ENCODE results near the gene GAA. TPM values are rescaled to one million over a fixed set of nuclear protein-coding genes. Genes with fewer than 3 reads are reported as not detected.
"Not testable (repeated sequence)": the region's sequence is repeated elsewhere in the genome, so short reads cannot be mapped to it uniquely, and the experiment has no call there.

The GAA gene
- total RNA-seq, 1 donor from 2014 or later: 13.1 TPM

DNA sequence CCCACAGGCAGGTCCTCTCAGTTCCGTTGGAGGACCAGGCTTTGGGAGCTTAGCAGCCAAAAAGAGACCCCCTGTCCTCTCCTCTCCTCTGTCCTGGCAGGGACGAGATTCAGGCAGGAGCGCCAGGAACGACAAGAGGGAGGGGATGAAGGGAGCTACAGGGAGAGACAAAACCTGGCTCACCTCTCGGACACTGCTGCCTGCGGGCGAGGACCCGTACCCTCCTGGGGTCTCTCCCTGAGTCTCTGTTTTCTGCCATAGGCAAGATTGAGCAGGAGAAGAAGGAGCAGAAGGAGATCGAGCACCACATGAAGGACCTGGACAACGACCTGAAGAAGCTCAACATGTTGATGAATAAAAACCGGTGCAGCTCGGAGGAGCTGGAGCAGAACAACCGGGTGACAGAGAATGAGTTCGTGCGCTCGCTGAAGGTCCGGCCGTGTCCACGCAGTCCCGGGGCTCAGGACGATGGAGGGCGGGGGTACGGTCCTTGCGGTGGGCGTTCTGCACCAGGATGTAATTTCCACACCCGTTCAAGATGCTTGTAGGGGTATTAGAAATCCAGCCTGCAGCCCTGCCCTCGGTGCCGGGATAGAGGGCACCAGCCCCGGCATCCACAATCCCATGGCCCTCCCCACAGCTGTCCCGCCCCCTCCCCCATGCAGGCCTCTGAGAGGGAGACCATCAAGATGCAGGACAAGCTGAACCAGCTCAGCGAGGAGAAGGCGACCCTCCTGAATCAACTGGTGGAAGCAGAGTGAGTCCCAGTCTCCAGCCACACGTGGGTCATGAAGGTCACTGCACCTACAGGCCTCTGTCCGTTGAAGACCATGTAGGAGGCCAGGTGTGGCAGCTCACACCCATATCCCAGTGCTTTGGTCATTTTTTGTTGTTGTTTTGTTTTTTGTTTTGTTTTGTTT lies 13.8 kb upstream of the GAA start:
- Mint-ChIP-seq H3K4me1 (ENCODE audit: low read depth) (peaks cover 4% of the 10 kb centered on the region), H3K9me3 (no peaks in the 10 kb centered on the region), H3K27me3 (ENCODE audit: insufficient read depth) (peaks cover 1% of the 10 kb centered on the region), H3K27ac (no peak overlapping the region), H3K4me3 (no peak overlapping the region), H3K36me3 (ENCODE audit: low read depth) (no peaks in the 10 kb centered on the region)
- intact Hi-C loops (cut with micrococcal nuclease): no loop called here
- DNase-seq (ENCODE audit: low spot score): no peak

DNA sequence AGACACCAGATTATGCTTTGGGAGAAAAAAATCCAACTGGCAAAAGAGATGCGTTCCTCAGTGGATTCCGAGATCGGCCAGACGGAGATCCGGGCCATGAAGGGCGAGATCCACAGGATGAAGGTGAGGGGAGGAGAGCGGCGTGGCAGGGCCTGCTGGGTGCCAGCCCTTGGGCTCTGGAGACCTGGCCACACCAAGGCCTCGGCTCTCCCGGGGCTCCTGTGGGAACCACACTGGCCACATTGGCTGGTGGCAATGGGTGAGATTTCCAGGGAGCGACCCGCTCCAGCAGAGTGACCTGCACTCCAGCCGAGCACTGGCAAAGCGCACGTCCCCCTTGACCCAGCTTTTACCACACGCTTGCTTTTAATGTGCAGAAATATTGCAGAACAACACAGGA lies 11.6 kb upstream of the GAA start:
- Mint-ChIP-seq H3K4me3 (no peak overlapping the region), H3K4me1 (ENCODE audit: low read depth) (no peaks in the 10 kb centered on the region), H3K27me3 (ENCODE audit: insufficient read depth) (peaks cover 4% of the 10 kb centered on the region), H3K9me3 (no peaks in the 10 kb centered on the region), H3K36me3 (ENCODE audit: low read depth) (no peaks in the 10 kb centered on the region), H3K27ac (no peak overlapping the region)
- intact Hi-C loops (cut with micrococcal nuclease): no loop called here
- DNase-seq (ENCODE audit: low spot score): no peak

DNA sequence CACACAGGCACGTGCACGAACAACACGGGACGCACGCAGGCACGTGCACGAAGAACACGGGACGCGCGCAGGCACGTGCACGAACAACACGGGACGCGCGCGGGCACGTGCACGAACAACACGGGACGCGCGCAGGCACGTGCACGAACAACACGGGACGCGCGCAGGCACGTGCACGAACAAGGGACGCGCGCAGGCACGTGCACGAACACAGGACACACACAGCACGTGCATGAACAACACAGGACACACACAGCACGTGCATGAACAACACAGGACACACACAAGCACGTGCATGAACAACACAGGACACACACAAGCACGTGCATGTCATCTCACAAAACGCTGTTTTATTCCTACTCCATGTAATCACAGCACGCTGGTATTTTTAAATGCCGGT lies 11.2 kb upstream of the GAA start:
- H3K4me3 Mint-ChIP-seq; H3K27ac Mint-ChIP-seq; intact Hi-C loops (cut with micrococcal nuclease); H3K27me3 Mint-ChIP-seq (ENCODE audit: insufficient read depth); DNase-seq (ENCODE audit: low spot score); H3K4me1 Mint-ChIP-seq (ENCODE audit: low read depth); H3K9me3 Mint-ChIP-seq; H3K36me3 Mint-ChIP-seq (ENCODE audit: low read depth): not testable (repeated sequence)

DNA sequence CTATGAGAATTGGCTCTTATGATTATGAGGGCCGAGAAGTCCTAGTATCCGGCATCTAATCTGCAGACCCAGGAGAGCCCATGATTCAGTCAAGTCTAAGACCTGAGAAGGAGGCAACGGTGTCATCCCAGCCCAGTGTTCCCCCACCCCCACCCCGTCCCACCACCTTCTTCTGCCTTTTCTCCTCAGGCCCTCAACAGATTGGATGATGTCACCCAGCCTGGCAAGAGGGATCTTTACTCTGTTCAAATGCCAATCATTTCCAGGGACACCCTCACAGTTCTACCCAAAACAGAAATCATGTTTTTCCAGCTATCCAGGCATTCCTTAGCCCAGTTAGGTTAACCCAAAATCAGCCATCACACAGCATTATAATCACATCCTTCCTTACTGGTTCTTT lies 10.0 kb upstream of the GAA start:
- Mint-ChIP-seq H3K9me3 (no peaks in the 10 kb centered on the region), H3K4me3 (no peak overlapping the region), H3K36me3 (ENCODE audit: low read depth) (no peaks in the 10 kb centered on the region), H3K4me1 (ENCODE audit: low read depth) (no peaks in the 10 kb centered on the region), H3K27ac (no peak overlapping the region), H3K27me3 (ENCODE audit: insufficient read depth) (peaks cover 6% of the 10 kb centered on the region)
- intact Hi-C loops (cut with micrococcal nuclease): no loop called here
- DNase-seq (ENCODE audit: low spot score): no peak

DNA sequence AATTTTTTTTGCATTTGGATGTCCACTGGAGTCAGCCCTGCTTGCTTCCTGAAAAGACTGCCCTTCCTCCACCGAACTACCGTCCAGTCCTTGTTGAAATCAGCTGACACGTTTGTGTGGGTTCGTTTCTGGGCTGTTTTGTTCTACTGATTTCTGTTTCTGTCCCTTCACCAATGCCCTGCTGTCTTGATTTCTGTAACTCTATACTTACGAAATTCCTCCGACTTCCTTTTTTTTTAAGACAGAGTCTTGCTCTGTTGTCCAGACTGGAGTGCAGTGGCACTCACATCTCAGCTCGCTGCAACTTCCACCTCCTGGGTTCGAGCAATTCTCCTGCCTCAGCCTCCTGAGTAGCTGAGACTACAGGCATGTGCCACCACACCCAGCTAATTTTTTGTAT lies 8.4 kb upstream of the GAA start:
- intact Hi-C loops (cut with micrococcal nuclease): no loop called here
- H3K9me3 Mint-ChIP-seq: no peaks in the 10 kb centered on the region
- no peak overlapping the region for H3K4me3 Mint-ChIP-seq
- no peak overlapping the region for H3K27ac Mint-ChIP-seq
- no peaks in the 10 kb centered on the region for H3K36me3 Mint-ChIP-seq (ENCODE audit: low read depth)
- DNase-seq (ENCODE audit: low spot score): no peak
- H3K4me1 Mint-ChIP-seq (ENCODE audit: low read depth): no peaks in the 10 kb centered on the region
- H3K27me3 Mint-ChIP-seq (ENCODE audit: insufficient read depth): peaks cover 8% of the 10 kb centered on the region

DNA sequence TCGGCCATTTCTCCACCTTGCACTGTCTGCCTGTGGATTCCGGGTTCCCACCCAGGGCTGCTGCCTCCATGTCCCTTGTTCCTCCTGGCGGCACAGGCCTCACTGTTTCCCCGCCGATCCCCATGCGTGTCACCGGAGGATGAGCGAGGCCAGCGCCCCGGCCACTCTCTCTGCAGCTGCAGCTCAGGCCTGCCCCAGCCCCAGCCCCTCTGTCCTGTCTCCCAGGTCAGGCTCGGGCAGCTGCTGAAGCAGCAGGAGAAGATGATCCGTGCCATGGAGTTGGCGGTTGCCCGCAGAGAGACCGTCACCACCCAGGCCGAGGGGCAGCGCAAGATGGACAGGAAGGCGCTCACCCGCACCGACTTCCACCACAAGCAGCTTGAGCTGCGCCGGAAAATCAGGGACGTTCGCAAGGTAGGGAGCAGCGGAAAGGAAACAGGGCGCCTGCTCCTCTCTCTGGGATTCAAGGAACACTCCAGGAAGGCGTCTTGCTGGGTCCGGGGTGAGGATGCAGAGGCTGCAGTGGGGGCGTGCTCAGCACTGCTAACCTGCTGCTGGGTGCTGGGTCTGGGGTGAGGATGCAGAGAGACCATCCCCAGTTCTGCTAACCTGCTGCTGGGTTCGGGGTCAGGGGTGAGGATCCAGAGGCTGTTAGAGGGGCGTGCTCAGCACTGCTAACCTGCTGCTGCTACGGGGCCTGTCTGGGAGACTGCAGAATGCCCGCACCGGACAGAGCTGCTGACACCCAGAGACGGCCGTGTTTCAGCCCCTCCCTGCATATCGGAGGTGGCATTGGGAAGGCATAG lies 6.1 kb upstream of the GAA start:
- Mint-ChIP-seq H3K27me3 (ENCODE audit: insufficient read depth) (peaks cover 10% of the 10 kb centered on the region), H3K4me3 (no peak overlapping the region), H3K9me3 (no peaks in the 10 kb centered on the region), H3K4me1 (ENCODE audit: low read depth) (peaks cover 8% of the 10 kb centered on the region), H3K27ac (no peak overlapping the region), H3K36me3 (ENCODE audit: low read depth) (no peaks in the 10 kb centered on the region)
- intact Hi-C loops (cut with micrococcal nuclease): no loop called here
- no peak for DNase-seq (ENCODE audit: low spot score)

DNA sequence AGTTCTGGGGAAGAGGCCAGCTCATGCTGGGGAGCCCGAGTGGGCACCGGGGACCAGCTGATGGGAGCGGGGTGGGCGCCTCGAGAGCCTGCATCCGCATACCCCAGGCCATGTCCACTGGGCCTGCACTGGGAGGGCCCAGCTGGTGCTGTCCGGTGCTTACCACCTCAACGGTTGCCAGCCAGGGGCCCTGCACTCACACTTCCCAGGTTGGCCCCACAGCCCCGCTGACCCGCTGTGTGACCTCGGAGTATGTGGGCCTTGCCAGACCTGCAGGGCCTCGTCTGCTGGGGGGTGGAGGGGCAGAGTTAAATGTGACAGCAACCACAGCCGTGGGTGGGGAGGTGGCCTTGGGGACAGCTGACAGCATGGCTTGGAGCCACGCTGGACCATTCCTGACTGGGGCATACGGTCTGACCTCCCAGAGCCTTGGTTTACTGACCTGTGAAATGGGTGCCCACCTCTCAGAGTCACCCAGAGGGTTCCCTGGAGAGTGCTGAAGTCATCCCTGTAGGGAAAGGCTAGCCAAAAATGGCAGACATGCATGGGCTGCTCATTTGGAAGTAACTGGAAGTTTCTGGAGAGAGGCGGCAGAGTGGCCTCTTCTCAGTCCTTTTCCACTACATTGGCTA lies 5.4 kb upstream of the GAA start:
- H3K36me3 Mint-ChIP-seq (ENCODE audit: low read depth): no peaks in the 10 kb centered on the region
- H3K4me3 Mint-ChIP-seq: no peak overlapping the region
- intact Hi-C loops (cut with micrococcal nuclease): no loop called here
- peaks cover 10% of the 10 kb centered on the region for H3K27me3 Mint-ChIP-seq (ENCODE audit: insufficient read depth)
- H3K4me1 Mint-ChIP-seq (ENCODE audit: low read depth): peaks cover 16% of the 10 kb centered on the region
- DNase-seq (ENCODE audit: low spot score): no peak
- H3K9me3 Mint-ChIP-seq: no peaks in the 10 kb centered on the region
- H3K27ac Mint-ChIP-seq: no peak overlapping the region

DNA sequence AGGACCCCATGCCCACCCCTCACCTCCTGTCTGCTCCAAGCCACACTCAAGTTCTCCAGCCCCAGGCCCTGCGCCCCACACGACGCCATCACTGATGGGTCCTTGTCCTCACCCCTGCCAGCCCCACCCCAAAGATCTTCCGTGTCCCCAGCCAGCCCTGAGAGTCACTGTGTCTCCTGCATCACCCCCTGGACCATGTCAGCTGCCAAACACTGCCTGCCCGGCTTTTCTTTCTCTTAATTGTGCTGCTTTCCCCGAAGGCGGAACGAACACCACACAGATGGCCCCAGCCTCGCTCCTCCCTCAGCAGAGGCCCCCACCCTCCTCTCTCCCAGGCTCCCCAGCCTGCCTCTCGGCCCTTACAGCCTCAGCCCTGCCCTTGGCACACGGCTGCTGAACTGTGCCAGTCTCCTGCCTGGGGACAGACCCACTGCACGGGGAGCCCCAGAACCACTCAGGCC lies 4.8 kb upstream of the GAA start:
- intact Hi-C loops (cut with micrococcal nuclease): no loop called here
- Mint-ChIP-seq H3K4me3 (no peak overlapping the region), H3K4me1 (ENCODE audit: low read depth) (peaks cover 17% of the 10 kb centered on the region), H3K27me3 (ENCODE audit: insufficient read depth) (peaks cover 10% of the 10 kb centered on the region), H3K9me3 (no peaks in the 10 kb centered on the region), H3K27ac (no peak overlapping the region), H3K36me3 (ENCODE audit: low read depth) (no peaks in the 10 kb centered on the region)
- DNase-seq (ENCODE audit: low spot score): no peak

DNA sequence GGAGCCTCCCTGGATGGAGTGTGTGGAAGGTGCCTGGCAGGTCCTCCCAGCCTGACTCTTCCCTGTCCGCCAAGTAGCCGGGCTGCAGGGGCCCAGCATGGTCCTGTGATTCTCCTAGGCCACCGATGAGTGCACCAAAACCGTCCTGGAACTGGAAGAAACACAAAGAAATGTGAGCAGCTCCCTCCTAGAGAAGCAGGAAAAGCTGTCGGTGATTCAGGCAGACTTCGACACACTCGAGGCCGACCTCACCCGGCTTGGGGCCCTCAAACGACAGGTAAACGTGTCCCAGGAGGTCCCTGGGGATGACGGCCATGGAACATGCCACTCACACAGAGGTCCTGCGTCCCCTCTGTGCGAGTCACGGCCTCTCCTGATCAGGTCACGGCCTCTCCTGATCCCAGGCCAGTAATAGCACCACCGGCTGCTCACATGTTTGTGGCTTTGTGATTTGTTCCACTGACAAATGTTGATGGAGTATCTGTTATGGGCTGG lies 4.2 kb upstream of the GAA start:
- DNase-seq (ENCODE audit: low spot score): no peak
- Mint-ChIP-seq H3K27ac (no peak overlapping the region), H3K4me3 (no peak overlapping the region), H3K27me3 (ENCODE audit: insufficient read depth) (peaks cover 12% of the 10 kb centered on the region), H3K4me1 (ENCODE audit: low read depth) (peaks cover 20% of the 10 kb centered on the region), H3K9me3 (no peaks in the 10 kb centered on the region), H3K36me3 (ENCODE audit: low read depth) (no peaks in the 10 kb centered on the region)
- intact Hi-C loops (cut with micrococcal nuclease): no loop called here

DNA sequence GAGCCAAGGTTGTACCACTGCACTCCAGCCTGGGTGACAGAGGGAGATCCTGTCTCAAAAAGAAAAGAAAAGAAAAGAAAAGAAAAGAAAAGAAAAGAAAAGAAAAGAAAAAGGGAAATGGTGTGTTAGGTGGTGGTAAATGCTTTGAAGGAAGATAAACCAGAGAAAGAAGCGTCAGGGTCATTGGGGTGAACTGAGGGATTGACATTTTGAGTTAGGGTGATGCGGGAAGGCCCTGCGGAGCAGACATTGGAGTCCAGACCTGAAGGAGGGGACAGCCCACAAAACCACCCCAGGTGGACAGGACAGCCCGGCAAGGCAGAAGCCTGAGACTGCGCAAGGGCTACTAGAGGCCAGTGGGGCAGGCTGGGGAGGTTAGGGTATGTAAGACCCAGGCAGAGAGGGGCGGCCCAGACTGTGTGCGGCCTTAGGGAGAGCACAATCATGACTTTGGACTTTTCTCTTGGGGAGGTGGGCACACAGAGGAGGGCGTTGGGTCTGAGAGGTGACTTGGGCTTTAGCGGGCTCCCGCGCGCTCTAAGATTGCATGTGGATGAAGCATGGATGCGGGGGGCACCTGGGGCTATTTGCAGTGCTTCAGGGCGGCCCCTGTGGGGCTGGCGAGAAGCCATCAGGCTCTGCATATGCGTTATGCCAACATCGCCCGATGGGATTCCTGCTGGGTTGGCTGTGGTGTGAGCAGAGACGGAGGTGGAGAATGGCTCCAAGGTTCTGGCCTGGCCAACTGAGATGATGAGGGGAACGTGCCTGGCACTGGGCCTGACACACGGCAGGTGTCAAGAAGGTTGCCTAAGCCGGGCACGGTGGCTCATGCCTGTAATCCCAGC lies 3.3 kb upstream of the GAA start:
- Mint-ChIP-seq H3K27me3 (ENCODE audit: insufficient read depth) (peaks cover 10% of the 10 kb centered on the region), H3K36me3 (ENCODE audit: low read depth) (no peaks in the 10 kb centered on the region), H3K4me1 (ENCODE audit: low read depth) (peaks cover 26% of the 10 kb centered on the region), H3K4me3 (no peak overlapping the region), H3K9me3 (no peaks in the 10 kb centered on the region), H3K27ac (no peak overlapping the region)
- intact Hi-C loops (cut with micrococcal nuclease): no loop called here
- no peak for DNase-seq (ENCODE audit: low spot score)

DNA sequence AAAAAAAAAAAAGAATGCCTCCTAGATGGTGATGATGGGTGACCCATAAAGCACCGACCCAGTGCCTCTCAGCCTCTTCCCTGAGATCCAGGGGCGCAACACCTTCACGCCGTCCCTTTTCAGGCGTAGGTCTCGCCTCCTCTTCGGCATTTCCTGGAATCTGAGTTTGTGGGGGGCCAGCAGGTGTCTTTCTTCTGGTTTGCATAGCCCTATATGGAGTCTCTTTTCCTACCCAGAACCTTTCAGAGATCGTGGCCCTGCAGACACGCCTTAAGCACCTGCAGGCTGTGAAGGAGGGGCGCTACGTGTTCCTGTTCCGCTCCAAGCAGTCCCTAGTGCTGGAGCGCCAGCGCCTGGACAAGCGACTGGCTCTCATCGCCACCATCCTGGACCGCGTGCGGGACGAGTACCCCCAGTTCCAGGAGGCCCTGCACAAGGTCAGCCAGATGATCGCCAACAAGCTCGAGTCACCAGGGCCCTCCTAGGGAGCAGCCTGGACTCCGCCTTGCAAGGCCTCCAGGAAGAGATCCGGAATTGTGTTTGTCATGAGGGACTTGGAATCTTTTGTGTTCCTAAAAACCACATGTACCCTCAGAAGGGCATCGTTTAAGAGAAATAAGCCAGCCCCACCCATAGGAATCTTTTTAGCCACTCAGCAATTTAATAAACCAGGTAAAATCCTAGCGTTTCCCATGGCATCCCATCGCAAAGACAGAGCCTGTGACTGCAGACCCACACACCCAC lies 1.9 kb upstream of the GAA start:
- intact Hi-C loops (cut with micrococcal nuclease): loop anchor here (1.0 to 5.0 kb wide), 4 partner anchors 17 to 168 kb away; partner anchors contain the start of gene CCDC40
- H3K4me1 Mint-ChIP-seq (ENCODE audit: low read depth): peaks cover 26% of the 10 kb centered on the region
- H3K4me3 Mint-ChIP-seq: no peak overlapping the region

DNA sequence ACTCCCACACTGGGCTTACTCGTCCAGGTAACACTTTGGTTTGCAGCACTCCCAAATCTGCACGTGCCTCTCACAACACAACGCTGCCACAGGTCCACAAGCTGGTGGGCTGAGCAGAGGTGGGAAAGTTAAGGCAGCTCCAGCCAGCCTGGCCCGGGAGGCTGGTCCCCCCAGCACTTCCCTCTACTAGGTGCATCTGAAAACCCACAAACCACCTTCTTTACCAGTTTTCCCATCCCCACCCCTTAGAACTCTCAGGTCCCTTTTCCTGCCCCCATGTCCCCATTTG lies 1.4 kb upstream of the GAA start:
- DNase-seq (ENCODE audit: low spot score): no peak
- Mint-ChIP-seq H3K36me3 (ENCODE audit: low read depth) (no peaks in the 10 kb centered on the region), H3K4me1 (ENCODE audit: low read depth) (peaks cover 26% of the 10 kb centered on the region), H3K27ac (peak overlapping the region; percentile 34), H3K4me3 (peak overlapping the region; percentile 86), H3K27me3 (ENCODE audit: insufficient read depth) (peaks cover 8% of the 10 kb centered on the region), H3K9me3 (no peaks in the 10 kb centered on the region)
- intact Hi-C loops (cut with micrococcal nuclease): loop anchor here (1.0 to 5.0 kb wide), 4 partner anchors 18 to 167 kb away; partner anchors contain the start of gene CCDC40

More for the DNA sequence above, 1.9 kb upstream of the GAA start:
- DNase-seq (ENCODE audit: low spot score): no peak
- H3K27ac Mint-ChIP-seq: no peak overlapping the region
- no peaks in the 10 kb centered on the region for H3K36me3 Mint-ChIP-seq (ENCODE audit: low read depth)
- H3K9me3 Mint-ChIP-seq: no peaks in the 10 kb centered on the region
- H3K27me3 Mint-ChIP-seq (ENCODE audit: insufficient read depth): peaks cover 8% of the 10 kb centered on the region
